HCT116 (cell line): ENCODE measurements around the gene BBX. TPM values are rescaled to one million over a fixed set of nuclear protein-coding genes. Genes with fewer than 3 reads are reported as not detected.
A peak's percentile ranks its signal among the peaks of the same experiment; 100 is the strongest.

Source experiments
- ATAC-seq: fragments of 200-7000 bp; cut with Tn5 transposase; 2 replicates; pipeline ENCODE4 v1.9.1; 2020; ENCODE audit warnings: mild to moderate bottlenecking, moderate library complexity
- BruUV-seq: library from RNA; stranded (reverse); fragments of 400-500 nt; replicated peaks from 2 replicates; lab custom pipeline; 2021; lab: Mats Ljungman, UMichigan
- CTCF ChIA-PET: fragments of 300-600 bp; sonication (Branson Sonifier 250); formaldehyde crosslinking; loops from one replicate; lab custom pipeline; 2021; ENCODE audit warnings: antibody characterized with exemption; lab: Charles Lee
- POLR2A ChIA-PET: fragments of 300-600, 350-600 bp; sonication (Branson Sonifier 250); formaldehyde crosslinking; loops from one replicate; lab custom pipeline; 2021; ENCODE audit warnings: antibody characterized with exemption; lab: Charles Lee
- RAD21 ChIA-PET, 2 experiments: fragments of 300-600 bp; sonication (Branson Sonifier 250); formaldehyde crosslinking; loops; one replicate each; lab custom pipeline; 2023; ENCODE audit warnings: low total read pairs in 2 of 2; ENCODE audit not compliant: uncharacterized antibody in 2 of 2, unreplicated experiment in 2 of 2, low non-redundant PET in 1 of 2; lab: Charles Lee
- DNase-seq: peaks from one replicate; pipeline ENCODE4 v3.0.0-alpha.2; 2010; ENCODE audit warnings: low read depth, low spot score
- H2AFZ ChIP-seq: fragments of 200-600 bp; shearing (Covaris generic), sonication (generic); 2 replicates; pipeline ENCODE4 v1.6.1; 2017; ENCODE audit warnings: low read depth, mixed run types, mixed read lengths, antibody characterized with exemption, low read length; ENCODE audit not compliant: poor library complexity, severe bottlenecking
- H3K27ac ChIP-seq: 2 replicates; pipeline ENCODE4 v1.5.1; 2012; ENCODE audit warnings: low read depth, low read length
- H3K27me3 ChIP-seq: fragments of 200-600 bp; sonication (generic); 2 replicates; pipeline ENCODE4 v1.6.1; 2016; ENCODE audit warnings: mixed run types, low read length, mixed read lengths; ENCODE audit not compliant: insufficient read depth
- H3K36me3 ChIP-seq, 2 experiments: fragments of 200-500 bp in 1 of 2; fragments of 200-600 bp in 1 of 2; sonication (Bioruptor generic) in 1 of 2; sonication (generic) in 1 of 2; 2 replicates each; pipeline versions ENCODE4 v1.5.1 to v1.6.1; 2014 to 2016; ENCODE audit warnings: low read length in 2 of 2, inconsistent platforms in 1 of 2, mixed read lengths in 1 of 2, mixed run types in 1 of 2; ENCODE audit not compliant: insufficient read depth in 2 of 2, control insufficient read depth in 1 of 2
- H3K4me1 ChIP-seq, 2 experiments: fragments of 200-600 bp in 1 of 2; sonication (generic) in 1 of 2; 2 replicates each; pipeline versions ENCODE4 v1.5.1 to v1.6.1; 2012 to 2017; ENCODE audit warnings: low read length in 2 of 2, inconsistent platforms in 1 of 2, mild to moderate bottlenecking in 1 of 2, mixed read lengths in 1 of 2, mixed run types in 1 of 2, moderate library complexity in 1 of 2; ENCODE audit not compliant: insufficient read depth in 2 of 2, control insufficient read depth in 1 of 2
- H3K4me2 ChIP-seq: fragments of 200-600 bp; sonication (generic); 2 replicates; pipeline ENCODE4 v1.6.1; 2017; ENCODE audit warnings: mixed run types, low read length, mixed read lengths
- H3K4me3 ChIP-seq, 2 experiments: fragments of 200-600 bp in 1 of 2; sonication (generic) in 1 of 2; replicated peaks in 1 of 2; 2 replicates each; pipeline ENCODE4 v1.5.1; 2011 to 2016; ENCODE audit warnings: low read length in 2 of 2, control low read depth in 1 of 2, low read depth in 1 of 2, mild to moderate bottlenecking in 1 of 2, mixed read lengths in 1 of 2, mixed run types in 1 of 2
- H3K79me2 ChIP-seq: fragments of 200-600 bp; sonication (generic); 2 replicates; pipeline ENCODE4 v1.6.1; 2017; ENCODE audit warnings: mild to moderate bottlenecking, mixed run types, low read length, moderate library complexity, mixed read lengths; ENCODE audit not compliant: insufficient read depth
- H3K9ac ChIP-seq: fragments of 200-600 bp; sonication (generic); 2 replicates; pipeline ENCODE4 v1.6.1; 2016; ENCODE audit warnings: low read length, mixed read lengths
- H3K9me2 ChIP-seq: fragments of 200-600 bp; sonication (generic), shearing (Covaris generic); 2 replicates; pipeline ENCODE4 v1.6.1; 2017; ENCODE audit warnings: mixed run types, mild to moderate bottlenecking, moderate library complexity; ENCODE audit not compliant: insufficient read depth
- H3K9me3 ChIP-seq, 2 experiments: fragments of 200-500 bp in 1 of 2; fragments of 200-600 bp in 1 of 2; sonication (Bioruptor generic) in 1 of 2; sonication (generic) in 1 of 2; 2 replicates each; pipeline ENCODE4 v1.6.1; 2014 to 2017; ENCODE audit warnings: low read length in 2 of 2, mixed read lengths in 2 of 2, inconsistent platforms in 1 of 2, low read depth in 1 of 2, mild to moderate bottlenecking in 1 of 2, mixed run types in 1 of 2, moderate library complexity in 1 of 2; ENCODE audit not compliant: control insufficient read depth in 1 of 2, insufficient read depth in 1 of 2
- H4K20me1 ChIP-seq: fragments of 200-600 bp; sonication (generic), shearing (Covaris generic); 2 replicates; pipeline ENCODE4 v1.6.1; 2017; ENCODE audit warnings: mixed run types, mild to moderate bottlenecking, moderate library complexity; ENCODE audit not compliant: insufficient read depth
- ATF3 ChIP-seq: IDR thresholded peaks from 2 replicates; pipeline ENCODE4 v1.6.1; 2012
- CBX3 ChIP-seq: IDR thresholded peaks from 2 replicates; pipeline ENCODE4 v1.6.1; 2012; ENCODE audit warnings: low read depth
- CTCF ChIP-seq, 3 experiments: fragments of 200-600 bp in 1 of 3; sonication (generic) in 1 of 3; IDR thresholded peaks in 2 of 3; conservative IDR thresholded peaks in 1 of 3; 2 replicates each; pipeline ENCODE4 v1.5.1; 2012 to 2017; ENCODE audit warnings: low read depth in 2 of 3, low read length in 2 of 3, antibody characterized with exemption in 1 of 3, borderline replicate concordance in 1 of 3, control low read depth in 1 of 3, mild to moderate bottlenecking in 1 of 3, mixed read lengths in 1 of 3, mixed run types in 1 of 3, moderate library complexity in 1 of 3; ENCODE audit not compliant: insufficient read depth in 1 of 3
- RAD21 ChIP-seq: IDR thresholded peaks from 2 replicates; pipeline ENCODE4 v1.6.1; 2012; ENCODE audit warnings: low read depth, mild to moderate bottlenecking
- YY1 ChIP-seq: IDR thresholded peaks from 2 replicates; pipeline ENCODE4 v1.6.1; 2011; ENCODE audit warnings: low read length, low read depth, moderate library complexity, mild to moderate bottlenecking; ENCODE audit not compliant: insufficient replicate concordance; ENCODE audit errors: extremely low read depth
- intact Hi-C: fragments of 100-400 bp; cut with micrococcal nuclease; formaldehyde crosslinking; loops from 2 replicates; pipeline ENCODE4 v1.10.0; 2022
- total RNA-seq: library from RNA; stranded (reverse); gene quantifications from one replicate; pipeline ENCODE4 v1.2.1, GENCODE V29; 2021; ENCODE audit not compliant: unreplicated experiment

The BBX gene
- total RNA-seq, 1 experiment from 2014 or later: 55.6 TPM

- no peak overlapping the region for H3K9ac ChIP-seq
- intact Hi-C loops: loop anchor here (1.0 to 10.0 kb wide), 4 partner anchors 65 to 505 kb away; no protein-coding TSS in a partner anchor
- no peaks in the 10 kb centered on the region for H3K9me2 ChIP-seq
- BruUV-seq: no TSS peak
- no peak overlapping the region for H2AFZ ChIP-seq
- ChIA-PET RAD21 (interaction anchor here in 1 of 2 experiments (0.7 to 1.0 kb wide), 2 partner anchors 51 to 52 kb away, joined by 3 to 4 read pairs; no protein-coding TSS in a partner anchor), CTCF (interaction anchor here (0.8 to 6.1 kb wide), 17 partner anchors 10 to 505 kb away, joined by 3 to 84 read pairs (median 5); no protein-coding TSS in a partner anchor), POLR2A (no interaction called here)
- no peak overlapping the region for H3K27ac ChIP-seq
- H3K27me3 ChIP-seq: no peaks in the 10 kb centered on the region
- no peak overlapping the region for H3K4me3 ChIP-seq
- H3K79me2 ChIP-seq: no peaks in the 10 kb centered on the region
- no peaks in the 10 kb centered on the region for H3K9me3 ChIP-seq
- TF ChIP-seq YY1 (no peak), RAD21 (peak; percentile 51), ATF3 (no peak), CTCF (IDR thresholded peaks at IDR 0.05 in 2 of 3, conservative IDR thresholded peaks at IDR 0.05 in 1 of 3; ENCODE audit: borderline replicate concordance in 1 of 3, insufficient read depth in 1 of 3, low read depth in 2 of 3, low read length in 2 of 3) (peak; percentile 19 to 55 (median 35); a peak in 3 of 6 replicates), CBX3 (no peak)
- no peaks in the 10 kb centered on the region for H4K20me1 ChIP-seq
- ATAC-seq: no peak
- no peak overlapping the region for H3K4me2 ChIP-seq
- no peaks in the 10 kb centered on the region for H3K36me3 ChIP-seq
- no peaks in the 10 kb centered on the region for H3K4me1 ChIP-seq
- no peak for DNase-seq
These were observed 218.5 kb downstream of the BBX start for GRCh38 chr3:107740992-107741896.
